IMR-90 (cell line): ENCODE results near the gene GTF2A1. TPM values are rescaled to one million over a fixed set of nuclear protein-coding genes. Genes with fewer than 3 reads are reported as not detected.

Experiments used
- ATAC-seq: fragments of 200-7000 bp; cut with Tn5 transposase; 2 replicates; pipeline ENCODE4 v1.9.1; 2020; ENCODE audit warnings: low read depth, mild to moderate bottlenecking, moderate library complexity
- BruUV-seq: library from RNA; stranded (reverse); fragments of 400-500 nt; replicated peaks from 2 replicates; lab custom pipeline; 2021; lab: Mats Ljungman, UMichigan
- CTCF ChIA-PET: fragments of 300-600 bp; formaldehyde crosslinking; extraction: SDS; loops from one replicate; lab custom pipeline; 2021; ENCODE audit warnings: antibody characterized with exemption; lab: Yijun Ruan, JAX
- POLR2A ChIA-PET: fragments of 300-600 bp; sonication (Branson Sonifier 250); formaldehyde crosslinking; loops from one replicate; lab custom pipeline; 2022; ENCODE audit warnings: antibody characterized with exemption; ENCODE audit not compliant: unreplicated experiment; lab: Charles Lee
- DNase-seq: peaks from one replicate; pipeline ENCODE4 v3.0.0; 2013
- H2AFZ ChIP-seq: replicated peaks from 2 replicates; pipeline ENCODE3; 2013; ENCODE audit warnings: low read length, mild to moderate bottlenecking; ENCODE audit not compliant: poor library complexity
- H2AK5ac ChIP-seq: 2 replicates; pipeline ENCODE4 v1.6.1; 2013; ENCODE audit warnings: low read depth, low read length, inconsistent platforms
- H2AK9ac ChIP-seq: replicated peaks from 2 replicates; pipeline ENCODE3; 2013; ENCODE audit warnings: mild to moderate bottlenecking, low read depth, low read length, moderate library complexity; ENCODE audit not compliant: poor library complexity
- H2BK120ac ChIP-seq: 2 replicates; pipeline ENCODE4 v1.6.1; 2013; ENCODE audit warnings: low read depth, low read length, inconsistent platforms
- H2BK15ac ChIP-seq: 3 replicates; pipeline ENCODE4 v1.6.1; 2013; ENCODE audit warnings: low read depth, low read length, inconsistent platforms
- H2BK20ac ChIP-seq: 2 replicates; pipeline ENCODE4 v1.6.1; 2013; ENCODE audit warnings: low read depth, mild to moderate bottlenecking, inconsistent platforms, low read length, moderate library complexity
- H2BK5ac ChIP-seq: 2 replicates; pipeline ENCODE4 v1.6.1; 2013; ENCODE audit warnings: mild to moderate bottlenecking, low read depth, low read length, inconsistent platforms; ENCODE audit not compliant: poor library complexity, severe bottlenecking
- H3K14ac ChIP-seq: replicated peaks from 2 replicates; pipeline ENCODE4 v1.6.1; 2013; ENCODE audit warnings: low read depth, low read length, inconsistent platforms
- H3K18ac ChIP-seq: 2 replicates; pipeline ENCODE4 v1.6.1; 2013; ENCODE audit warnings: low read depth, low read length, control low read depth
- H3K23ac ChIP-seq: 2 replicates; pipeline ENCODE4 v1.6.1; 2013; ENCODE audit warnings: low read depth, low read length, inconsistent platforms
- H3K27ac ChIP-seq: 2 replicates; pipeline ENCODE4 v1.5.1; 2013; ENCODE audit warnings: mild to moderate bottlenecking, control low read depth, low read length; ENCODE audit not compliant: insufficient read depth
- H3K27me3 ChIP-seq: 2 replicates; pipeline ENCODE4 v1.6.1; 2013; ENCODE audit warnings: low read length; ENCODE audit not compliant: control insufficient read depth, insufficient read depth
- H3K36me3 ChIP-seq: 2 replicates; pipeline ENCODE4 v1.6.1; 2013; ENCODE audit warnings: low read length, mixed read lengths; ENCODE audit not compliant: control insufficient read depth, insufficient read depth
- H3K4ac ChIP-seq: 2 replicates; pipeline ENCODE4 v1.6.1; 2013; ENCODE audit warnings: low read depth, low read length, inconsistent platforms
- H3K4me1 ChIP-seq: 2 replicates; pipeline ENCODE4 v1.6.1; 2013; ENCODE audit warnings: low read length, mixed read lengths; ENCODE audit not compliant: control insufficient read depth, insufficient read depth
- H3K4me2 ChIP-seq: 2 replicates; pipeline ENCODE4 v1.6.1; 2013; ENCODE audit warnings: low read depth, mild to moderate bottlenecking, control low read depth, low read length, moderate library complexity
- H3K4me3 ChIP-seq: 2 replicates; pipeline ENCODE4 v1.5.1; 2013; ENCODE audit warnings: low read depth, mild to moderate bottlenecking, control low read depth, low read length, moderate library complexity; ENCODE audit not compliant: insufficient read depth
- H3K56ac ChIP-seq: 2 replicates; pipeline ENCODE4 v1.6.1; 2013; ENCODE audit warnings: low read length, inconsistent platforms; ENCODE audit not compliant: insufficient read depth; ENCODE audit errors: extremely low read depth
- H3K79me1 ChIP-seq, 2 experiments: 2 replicates each; pipeline ENCODE4 v1.6.1; 2013; ENCODE audit warnings: low read length in 2 of 2, inconsistent platforms in 1 of 2, low read depth in 1 of 2
- H3K9ac ChIP-seq: 2 replicates; pipeline ENCODE4 v1.6.1; 2013; ENCODE audit warnings: low read depth, low read length, control low read depth
- H3K9me1 ChIP-seq: 2 replicates; pipeline ENCODE4 v1.6.1; 2013; ENCODE audit warnings: low read length, inconsistent platforms; ENCODE audit not compliant: insufficient read depth
- H3K9me3 ChIP-seq: 2 replicates; pipeline ENCODE4 v1.6.1; 2013; ENCODE audit warnings: low read length; ENCODE audit not compliant: control insufficient read depth, insufficient read depth
- H4K20me1 ChIP-seq: 2 replicates; pipeline ENCODE4 v1.6.1; 2013; ENCODE audit warnings: low read length, inconsistent platforms; ENCODE audit not compliant: insufficient read depth
- H4K5ac ChIP-seq: 2 replicates; pipeline ENCODE4 v1.6.1; 2013; ENCODE audit warnings: mild to moderate bottlenecking, low read depth, low read length, control low read depth
- H4K8ac ChIP-seq, 2 experiments: 2 replicates each; pipeline ENCODE4 v1.6.1; 2013; ENCODE audit warnings: low read depth in 2 of 2, low read length in 2 of 2, control low read depth in 1 of 2, inconsistent platforms in 1 of 2
- H4K91ac ChIP-seq: 2 replicates; pipeline ENCODE4 v1.6.1; 2013; ENCODE audit warnings: low read depth, low read length, inconsistent platforms; ENCODE audit not compliant: insufficient read depth
- BHLHE40 ChIP-seq: fragments of 150-350 bp; IDR thresholded peaks from 2 replicates; pipeline ENCODE4 v1.6.1; 2016; ENCODE audit warnings: mild to moderate bottlenecking, low read depth, low read length
- CTCF ChIP-seq: conservative IDR thresholded peaks from 2 replicates; pipeline ENCODE4 v1.5.1; 2012; ENCODE audit warnings: mild to moderate bottlenecking, low read depth, low read length, improper control_type of control experiment
- ELK1 ChIP-seq: fragments of 150-350 bp; IDR thresholded peaks from 2 replicates; pipeline ENCODE4 v1.6.1; 2016; ENCODE audit warnings: low read depth, mild to moderate bottlenecking, low read length, moderate library complexity, borderline replicate concordance
- FOS ChIP-seq: fragments of 150-350 bp; IDR thresholded peaks from 2 replicates; pipeline ENCODE4 v1.6.1; 2016; ENCODE audit warnings: low read depth, low read length
- MXI1 ChIP-seq: IDR thresholded peaks from 2 replicates; pipeline ENCODE4 v1.6.1; 2012; ENCODE audit warnings: low read depth, mild to moderate bottlenecking, low read length, moderate library complexity, borderline replicate concordance
- POLR2A ChIP-seq: IDR thresholded peaks from 2 replicates; pipeline ENCODE4 v1.6.1; 2012; ENCODE audit warnings: mild to moderate bottlenecking, low read depth, low read length
- RAD21 ChIP-seq: IDR thresholded peaks from 2 replicates; pipeline ENCODE4 v1.6.1; 2012; ENCODE audit warnings: low read length, improper control_type of control experiment
- RCOR1 ChIP-seq: IDR thresholded peaks from 2 replicates; pipeline ENCODE4 v1.6.1; 2012; ENCODE audit warnings: mild to moderate bottlenecking, low read length, improper control_type of control experiment; ENCODE audit not compliant: insufficient replicate concordance
- RFX5 ChIP-seq: IDR thresholded peaks from 2 replicates; pipeline ENCODE4 v1.8.0; 2012; ENCODE audit warnings: low read depth, mild to moderate bottlenecking, low read length, moderate library complexity
- SMC3 ChIP-seq: fragments of 150-350 bp; IDR thresholded peaks from 2 replicates; pipeline ENCODE4 v1.6.1; 2016; ENCODE audit warnings: low read depth, mild to moderate bottlenecking, antibody characterized with exemption, low read length, moderate library complexity
- USF2 ChIP-seq: fragments of 150-350 bp; IDR thresholded peaks from 2 replicates; pipeline ENCODE4 v1.6.1; 2017; ENCODE audit warnings: mild to moderate bottlenecking, antibody characterized with exemption, low read length, low read depth
- WGBS, 2 experiments: methylation state at CpG; one replicate each; pipeline versions ENCODE4 v1.1.5 to v1.1.7; 2013; ENCODE audit warnings: missing lambda C conversion rate in 2 of 2; ENCODE audit not compliant: insufficient read length in 1 of 2; ENCODE audit errors: extremely low coverage in 2 of 2; 5-methylcytosine and 5-hydroxymethylcytosine counted together
- dilution Hi-C: fragments of 300-500 bp; cut with HindIII; formaldehyde crosslinking; loops from one replicate; pipeline ENCODE4 v1.14.3; 2018; ENCODE audit warnings: low sequenced_read_pairs; ENCODE audit not compliant: unreplicated experiment
- in situ Hi-C: fragments of 300-500 bp; cut with MboI; formaldehyde crosslinking; loops from 3 replicates; pipeline ENCODE4 v1.14.3; 2019; ENCODE audit warnings: low sequenced_read_pairs, inconsistent platforms, mixed read lengths
- intact Hi-C: fragments of 100-400 bp; cut with micrococcal nuclease; formaldehyde crosslinking; loops from 2 replicates; pipeline ENCODE4 v1.10.0; 2022
- polyA plus RNA-seq, 3 experiments: library from polyadenylated mRNA; depleted of rRNA; stranded (reverse); fragments of >200 nt; gene quantifications; 2 replicates each; pipeline ENCODE4 v1.2.3, GENCODE V29; 2012; ENCODE audit warnings: low replicate concordance in 1 of 3
- total RNA-seq: library from RNA; depleted of rRNA; stranded (reverse); fragments of >200 nt; gene quantifications from 2 replicates; pipeline ENCODE4 v1.2.3, GENCODE V29; 2012

Gene GTF2A1
- total and polyA plus RNA-seq, 2 of the 4 experiments (the other 2 are of a cell fraction) = 16.0 to 60.4 TPM

- BruUV-seq = no TSS peak
- POLR2A ChIA-PET = no interaction called here
- Histone ChIP-seq H3K14ac (no peak overlapping the region), H3K4me3 (no peak overlapping the region), H4K5ac (no peak overlapping the region), H2AK5ac (no peak overlapping the region), H4K8ac (no peak overlapping the region), H2AK9ac (no peak overlapping the region), H3K4me2 (no peak overlapping the region), H3K79me1 (peaks cover 33 to 52% of the 10 kb centered on the region in 2 experiments), H4K91ac (no peak overlapping the region), H2AFZ (no peak overlapping the region), H3K9me3 (no peaks in the 10 kb centered on the region), H2BK5ac (no peak overlapping the region), H4K20me1 (peaks cover 3% of the 10 kb centered on the region; the same call in 1 of the 2 replicates), H3K18ac (no peak overlapping the region), H2BK120ac (no peak overlapping the region), H3K9me1 (no peaks in the 10 kb centered on the region), H3K56ac (no peak overlapping the region), H3K4ac (no peak overlapping the region), H2BK20ac (no peak overlapping the region), H3K27ac (no peak overlapping the region), H3K23ac (no peak overlapping the region), H2BK15ac (no peak overlapping the region), H3K4me1 (peaks cover 2% of the 10 kb centered on the region; the same call in 1 of the 2 replicates), H3K9ac (no peak overlapping the region), H3K36me3 (peaks cover 27% of the 10 kb centered on the region), H3K27me3 (no peaks in the 10 kb centered on the region)
- ATAC-seq = no peak
- intact Hi-C loops = no loop called here
- no peak for TF ChIP-seq CTCF
- TF ChIP-seq ELK1 = no peak
- TF ChIP-seq FOS = no peak
- TF ChIP-seq MXI1 = no peak
- TF ChIP-seq RAD21 = no peak
- no peak for TF ChIP-seq USF2
- no peak for TF ChIP-seq SMC3
- TF ChIP-seq POLR2A = no peak
- TF ChIP-seq RCOR1 = no peak
- TF ChIP-seq BHLHE40 = no peak
- TF ChIP-seq RFX5 = no peak
- DNase-seq = peak; percentile 8
- in situ Hi-C loops = no loop called here
- CTCF ChIA-PET = no interaction called here
- no CpG with 5 or more reads among the region's 4 CpGs for WGBS, 2 experiments
- dilution Hi-C loops = no loop called here
Observed at GRCh38 chr14:81205639-81206038, 15.1 kb downstream of the GTF2A1 start.
